GM18499 (cell line): ENCODE measurements around the gene CALML3.

Experiments
- ATAC-seq: cut with Tn5 transposase; IDR thresholded peaks from one replicate; pipeline ENCODE4 v1.9.1; 2021; ENCODE audit warnings: moderate number of reproducible peaks; ENCODE audit not compliant: insufficient read depth, unreplicated experiment

CALML3 gene

GRCh38 chr10:5536486-5537081 lies 11.8 kb downstream of the CALML3 start:
- ATAC-seq, result no peak

- ATAC-seq, result no peak
Observed at GRCh38 chr10:5537684-5538083, 12.9 kb downstream of the CALML3 start.

- ATAC-seq, result no peak
Observed at GRCh38 chr10:5538446-5538845, 13.7 kb downstream of the CALML3 start.

GRCh38 chr10:5538892-5539651 lies 14.3 kb downstream of the CALML3 start:
- no peak for ATAC-seq

GRCh38 chr10:5540080-5540479 lies 15.3 kb downstream of the CALML3 start:
- ATAC-seq, result no peak

GRCh38 chr10:5540891-5541290 lies 16.1 kb downstream of the CALML3 start:
- ATAC-seq, result no peak

GRCh38 chr10:5542100-5542499 lies 17.3 kb downstream of the CALML3 start:
- ATAC-seq, result no peak

- no peak for ATAC-seq
Observed at GRCh38 chr10:5543623-5544022, 18.9 kb downstream of the CALML3 start.

GRCh38 chr10:5544216-5544805 lies 19.6 kb downstream of the CALML3 start:
- no peak for ATAC-seq

- ATAC-seq, result no peak
Observed at GRCh38 chr10:5545011-5545410, 20.2 kb downstream of the CALML3 start.

- ATAC-seq, result no peak
Observed at GRCh38 chr10:5545426-5545777, 20.6 kb downstream of the CALML3 start.

- no peak for ATAC-seq
Observed at GRCh38 chr10:5545778-5546710, 21.3 kb downstream of the CALML3 start.

- no peak for ATAC-seq
Observed at GRCh38 chr10:5546891-5547680, 22.3 kb downstream of the CALML3 start.

GRCh38 chr10:5547681-5547930 lies 22.8 kb downstream of the CALML3 start:
- ATAC-seq, result no peak

GRCh38 chr10:5547931-5548660 lies 23.3 kb downstream of the CALML3 start:
- ATAC-seq, result no peak

- no peak for ATAC-seq
Observed at GRCh38 chr10:5549462-5550249, 24.9 kb downstream of the CALML3 start.

GRCh38 chr10:5550250-5550545 lies 25.4 kb downstream of the CALML3 start:
- no peak for ATAC-seq

- ATAC-seq, result no peak
Observed at GRCh38 chr10:5550621-5551530, 26.1 kb downstream of the CALML3 start.
